GM10248 (cell line): Measurements from ENCODE around the gene NEK11.
A peak's percentile ranks its signal among the peaks of the same experiment; 100 is the strongest.

Experiments used
- CTCF ChIA-PET: fragments of 300-600 bp; sonication (Branson Sonifier 250); formaldehyde crosslinking; extraction: SDS; loops from one replicate; lab custom pipeline; 2021; ENCODE audit warnings: antibody characterized with exemption; lab: Yijun Ruan, JAX
- POLR2A ChIA-PET: fragments of 350-650 bp; sonication (Branson Sonifier 250); formaldehyde crosslinking; extraction: SDS; loops from one replicate; lab custom pipeline; 2020; ENCODE audit warnings: antibody characterized with exemption; lab: Yijun Ruan, JAX
- DNase-seq: peaks from one replicate; pipeline ENCODE4 v3.0.0; 2012; ENCODE audit errors: extremely low spot score
- TF ChIP-seq, protein P1 (sequence below): IDR thresholded peaks from 2 replicates; pipeline ENCODE4 v1.5.1; 2012; ENCODE audit warnings: mild to moderate bottlenecking, low read depth; ENCODE audit errors: extremely low read depth, missing control alignments, control extremely low read depth

Gene NEK11, protein sequence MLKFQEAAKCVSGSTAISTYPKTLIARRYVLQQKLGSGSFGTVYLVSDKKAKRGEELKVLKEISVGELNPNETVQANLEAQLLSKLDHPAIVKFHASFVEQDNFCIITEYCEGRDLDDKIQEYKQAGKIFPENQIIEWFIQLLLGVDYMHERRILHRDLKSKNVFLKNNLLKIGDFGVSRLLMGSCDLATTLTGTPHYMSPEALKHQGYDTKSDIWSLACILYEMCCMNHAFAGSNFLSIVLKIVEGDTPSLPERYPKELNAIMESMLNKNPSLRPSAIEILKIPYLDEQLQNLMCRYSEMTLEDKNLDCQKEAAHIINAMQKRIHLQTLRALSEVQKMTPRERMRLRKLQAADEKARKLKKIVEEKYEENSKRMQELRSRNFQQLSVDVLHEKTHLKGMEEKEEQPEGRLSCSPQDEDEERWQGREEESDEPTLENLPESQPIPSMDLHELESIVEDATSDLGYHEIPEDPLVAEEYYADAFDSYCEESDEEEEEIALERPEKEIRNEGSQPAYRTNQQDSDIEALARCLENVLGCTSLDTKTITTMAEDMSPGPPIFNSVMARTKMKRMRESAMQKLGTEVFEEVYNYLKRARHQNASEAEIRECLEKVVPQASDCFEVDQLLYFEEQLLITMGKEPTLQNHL

DNA sequence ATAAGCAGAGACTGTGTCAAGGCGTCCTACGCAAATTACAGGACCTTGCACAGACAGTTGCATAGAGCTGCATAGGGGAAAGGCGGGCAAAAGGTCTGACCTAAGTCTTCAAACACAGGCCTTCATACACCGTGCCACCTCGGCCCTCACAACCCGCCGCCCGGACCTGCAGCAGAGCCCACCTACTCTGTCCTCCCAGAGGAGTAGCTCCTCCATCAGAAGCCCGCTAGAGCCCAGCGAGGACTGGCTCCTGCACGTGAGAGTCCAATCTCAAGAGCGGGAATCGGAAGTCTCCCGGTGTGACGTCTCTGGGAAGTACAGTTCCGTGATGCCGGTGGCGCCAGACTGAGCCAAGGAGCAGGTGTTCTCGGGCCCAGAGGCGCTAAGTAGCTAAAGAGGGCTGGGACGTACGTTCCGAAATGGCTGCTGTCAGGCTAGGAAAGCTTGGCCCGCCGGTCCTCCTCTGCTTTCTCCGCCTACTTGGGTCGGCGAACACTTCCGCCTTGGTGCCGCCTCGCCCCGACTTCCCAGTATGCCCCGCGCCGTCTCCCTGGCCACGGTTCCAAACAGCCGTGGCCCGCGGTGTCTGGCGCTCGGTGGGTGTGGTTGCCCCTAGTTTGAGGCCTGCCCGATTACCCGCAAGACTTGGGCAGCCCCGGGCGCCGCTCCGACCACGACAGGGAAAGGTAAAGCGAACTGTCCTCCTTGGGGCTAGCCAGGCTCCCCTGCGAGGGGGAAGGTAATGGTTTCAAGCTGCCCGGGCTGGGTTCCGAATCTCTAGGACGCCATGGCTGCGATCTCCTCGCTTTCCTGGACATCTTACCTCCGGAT, at the start of gene NEK11, which contains the start of gene ASTE1:
NEK11 (plus strand) TSS at position 557 of the 831 bp plus-strand sequence. CDS start 2,832 bp downstream, outside the sequence.
ASTE1 (minus strand) TSS at position 505 of the 831 bp plus-strand sequence. CDS start 1,519 bp downstream, outside the sequence.
- POLR2A ChIA-PET: no interaction called here

DNA sequence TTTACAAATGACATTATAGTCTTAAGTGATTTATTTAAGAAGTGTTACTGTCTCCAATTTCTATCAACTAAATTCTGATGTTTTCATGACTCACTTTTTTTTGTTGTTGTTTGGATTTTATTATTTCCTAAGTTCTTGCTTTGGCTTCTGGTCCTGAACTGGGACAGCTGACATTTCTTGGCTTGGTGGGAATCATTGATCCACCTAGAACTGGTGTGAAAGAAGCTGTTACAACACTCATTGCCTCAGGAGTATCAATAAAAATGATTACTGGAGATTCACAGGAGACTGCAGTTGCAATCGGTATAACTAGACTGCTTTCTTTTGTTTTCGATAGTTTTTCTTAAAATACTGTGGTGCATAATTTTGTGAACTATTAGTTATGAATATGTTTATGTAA, 47.6 kb upstream of the NEK11 start:
- no peak for DNase-seq
- TF ChIP-seq, protein P1, sequence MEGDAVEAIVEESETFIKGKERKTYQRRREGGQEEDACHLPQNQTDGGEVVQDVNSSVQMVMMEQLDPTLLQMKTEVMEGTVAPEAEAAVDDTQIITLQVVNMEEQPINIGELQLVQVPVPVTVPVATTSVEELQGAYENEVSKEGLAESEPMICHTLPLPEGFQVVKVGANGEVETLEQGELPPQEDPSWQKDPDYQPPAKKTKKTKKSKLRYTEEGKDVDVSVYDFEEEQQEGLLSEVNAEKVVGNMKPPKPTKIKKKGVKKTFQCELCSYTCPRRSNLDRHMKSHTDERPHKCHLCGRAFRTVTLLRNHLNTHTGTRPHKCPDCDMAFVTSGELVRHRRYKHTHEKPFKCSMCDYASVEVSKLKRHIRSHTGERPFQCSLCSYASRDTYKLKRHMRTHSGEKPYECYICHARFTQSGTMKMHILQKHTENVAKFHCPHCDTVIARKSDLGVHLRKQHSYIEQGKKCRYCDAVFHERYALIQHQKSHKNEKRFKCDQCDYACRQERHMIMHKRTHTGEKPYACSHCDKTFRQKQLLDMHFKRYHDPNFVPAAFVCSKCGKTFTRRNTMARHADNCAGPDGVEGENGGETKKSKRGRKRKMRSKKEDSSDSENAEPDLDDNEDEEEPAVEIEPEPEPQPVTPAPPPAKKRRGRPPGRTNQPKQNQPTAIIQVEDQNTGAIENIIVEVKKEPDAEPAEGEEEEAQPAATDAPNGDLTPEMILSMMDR: no peak
- ChIA-PET POLR2A (no interaction called here), CTCF (interaction anchor here (0.9 to 2.2 kb wide), 3 partner anchors 12 to 219 kb away, joined by 3 to 7 read pairs (median 4); no protein-coding TSS in a partner anchor)

More for the DNA sequence above, at the start of gene NEK11, which contains the start of gene ASTE1:
- DNase-seq: peak; percentile 92
- TF ChIP-seq, protein P1: no peak
- CTCF ChIA-PET: interaction anchor here (0.7 to 1.6 kb wide), 6 partner anchors 9 to 751 kb away, joined by 3 to 7 read pairs (median 4); no protein-coding TSS in a partner anchor

DNA sequence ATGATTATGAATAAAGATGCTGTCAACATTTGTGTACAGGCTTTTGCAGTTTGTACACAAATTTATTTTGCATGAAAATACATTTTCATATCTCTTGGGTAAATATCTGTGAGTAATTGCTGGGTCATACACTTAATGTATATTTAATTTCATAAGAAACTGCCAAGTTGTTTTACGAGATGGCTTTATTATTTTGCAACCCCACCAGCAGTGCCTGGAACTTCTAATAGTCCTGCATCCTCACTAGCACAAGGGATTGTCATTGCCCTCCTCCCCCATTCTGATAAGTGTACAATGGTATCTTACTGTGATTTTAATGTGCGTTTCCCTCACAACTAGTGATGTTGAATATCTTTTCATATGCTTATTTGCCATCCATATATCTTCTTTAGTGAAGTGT, 45.2 kb upstream of the NEK11 start:
- CTCF ChIA-PET: interaction anchor here (1.8 kb wide), 1 partner anchor 88 kb away, joined by 6 read pairs; the partner anchor contains the start of gene ATP2C1
- TF ChIP-seq, protein P1: no peak
- no peak for DNase-seq
- POLR2A ChIA-PET: no interaction called here

DNA sequence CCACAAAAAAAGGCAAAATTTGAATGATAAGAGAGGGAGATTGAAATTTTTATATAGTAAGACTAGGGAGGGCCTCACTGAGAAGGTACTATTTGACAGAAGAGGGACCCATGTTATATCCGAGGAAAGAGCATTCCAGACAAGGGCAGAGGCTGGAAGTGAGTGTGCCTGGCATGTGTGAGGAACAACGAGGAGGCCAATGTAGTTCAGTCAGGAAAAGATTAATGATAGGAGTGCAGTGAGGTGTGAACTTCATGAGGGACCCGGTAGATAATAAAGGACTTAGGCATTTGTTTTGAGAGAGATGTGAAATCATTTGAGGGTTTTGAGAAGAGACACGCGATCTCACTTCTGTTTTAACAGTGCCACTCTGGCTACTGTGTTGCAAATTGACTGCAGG, 36.4 kb upstream of the NEK11 start:
- no peak for DNase-seq
- CTCF ChIA-PET: interaction anchor here (1.6 kb wide), 1 partner anchor 15 kb away, joined by 4 read pairs; no protein-coding TSS in a partner anchor
- POLR2A ChIA-PET: no interaction called here
- TF ChIP-seq, protein P1: no peak

DNA sequence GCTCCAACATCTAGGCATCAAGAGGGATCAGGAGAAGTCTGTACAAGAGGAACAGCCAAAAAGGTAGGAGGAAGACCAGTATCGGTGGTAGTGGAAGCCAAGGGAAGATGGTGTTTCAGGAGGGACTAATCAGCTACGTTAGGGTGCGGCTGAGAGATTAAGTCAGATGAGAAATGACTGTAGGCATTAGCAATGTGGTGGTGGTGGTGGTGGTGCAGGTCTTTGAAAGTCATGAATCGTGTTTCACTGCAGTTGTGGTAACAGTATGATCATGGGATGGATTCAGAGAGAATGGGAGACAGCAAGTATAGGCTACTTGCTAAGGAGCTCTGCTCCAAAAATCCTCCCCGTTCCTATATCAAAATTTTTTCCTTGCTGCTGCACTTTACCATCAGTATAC, 35.6 kb upstream of the NEK11 start:
- POLR2A ChIA-PET: no interaction called here
- DNase-seq: no peak
- TF ChIP-seq, protein P1: no peak
- CTCF ChIA-PET: no interaction called here
